ACC112 (cell line): ENCODE measurements around the gene SMURF2.
"Not testable (repeated sequence)": the region's sequence is repeated elsewhere in the genome, so short reads cannot be mapped to it uniquely, and the experiment has no call there.

Source experiments
- H2AFZ ChIP-seq: fragments of 200-600 bp; sonication (generic); one replicate; pipeline ENCODE4 v1.6.0; 2017; ENCODE audit warnings: antibody characterized with exemption, low read length; ENCODE audit not compliant: unreplicated experiment
- H3K27ac ChIP-seq: fragments of 200-600 bp; sonication (generic); 2 replicates; pipeline ENCODE4 v1.5.1; 2014; ENCODE audit warnings: low read depth, mild to moderate bottlenecking, antibody characterized with exemption, low read length, moderate library complexity
- H3K27me3 ChIP-seq: fragments of 200-600 bp; sonication (generic); 2 replicates; pipeline ENCODE4 v1.6.1; 2014; ENCODE audit warnings: mild to moderate bottlenecking, antibody characterized with exemption, low read length, moderate library complexity, mixed read lengths; ENCODE audit not compliant: insufficient read depth
- H3K36me3 ChIP-seq: fragments of 200-600 bp; sonication (generic); 2 replicates; pipeline ENCODE4 v1.6.1; 2016; ENCODE audit warnings: mild to moderate bottlenecking, antibody characterized with exemption, low read length, moderate library complexity, mixed read lengths; ENCODE audit not compliant: insufficient read depth
- H3K4me1 ChIP-seq: fragments of 200-600 bp; sonication (generic); one replicate; pipeline ENCODE4 v1.6.1; 2016; ENCODE audit warnings: low read length, mixed read lengths; ENCODE audit not compliant: insufficient read depth, unreplicated experiment, control insufficient read depth
- H3K4me3 ChIP-seq: fragments of 200-600 bp; sonication (generic); 2 replicates; pipeline ENCODE4 v1.5.1; 2014; ENCODE audit warnings: mild to moderate bottlenecking, low read depth, low read length
- H3K79me2 ChIP-seq: fragments of 200-600 bp; sonication (generic); one replicate; pipeline ENCODE4 v1.6.0; 2016; ENCODE audit warnings: low read length; ENCODE audit not compliant: control insufficient read depth, unreplicated experiment, insufficient read depth

Gene SMURF2

DNA sequence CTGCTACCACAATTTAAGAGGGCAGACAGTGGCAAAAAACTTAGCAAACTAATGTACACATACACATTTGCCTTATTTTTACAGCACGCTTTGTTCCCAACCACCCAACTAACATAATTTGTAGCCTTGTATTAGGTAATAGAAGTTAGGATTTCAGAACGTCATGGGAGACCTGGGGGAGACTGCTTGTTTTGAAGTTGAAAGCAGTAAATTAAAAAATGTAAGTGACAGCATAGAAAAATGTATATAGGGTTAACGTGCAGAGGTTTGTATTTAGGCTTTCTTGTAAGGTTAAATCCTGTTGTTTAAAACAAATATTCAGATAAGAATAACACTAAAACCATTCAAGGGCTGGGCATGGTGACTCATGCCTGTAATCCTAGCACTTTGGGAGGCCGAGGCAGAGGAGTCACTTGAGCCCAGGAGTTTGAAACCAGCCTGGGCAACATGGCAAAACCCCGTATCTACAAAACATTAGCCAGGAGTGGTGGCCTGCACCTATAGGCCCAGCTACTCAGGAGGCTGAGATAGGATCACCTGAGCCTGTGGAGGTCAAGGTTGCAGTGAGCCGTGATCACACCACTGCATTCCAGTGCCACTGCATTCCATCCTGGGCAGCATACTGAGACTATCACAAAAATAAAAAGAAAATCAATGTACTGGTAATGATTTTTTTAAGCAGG, 2.3 kb upstream of the SMURF2 start:
- H2AFZ ChIP-seq, H3K27me3 ChIP-seq, H3K4me3 ChIP-seq, H3K36me3 ChIP-seq: not testable (repeated sequence)
- peaks cover 30% of the 10 kb centered on the region for H3K79me2 ChIP-seq
- peaks cover 13% of the 10 kb centered on the region for H3K4me1 ChIP-seq
- H3K27ac ChIP-seq = peak overlapping the region; percentile 13

DNA sequence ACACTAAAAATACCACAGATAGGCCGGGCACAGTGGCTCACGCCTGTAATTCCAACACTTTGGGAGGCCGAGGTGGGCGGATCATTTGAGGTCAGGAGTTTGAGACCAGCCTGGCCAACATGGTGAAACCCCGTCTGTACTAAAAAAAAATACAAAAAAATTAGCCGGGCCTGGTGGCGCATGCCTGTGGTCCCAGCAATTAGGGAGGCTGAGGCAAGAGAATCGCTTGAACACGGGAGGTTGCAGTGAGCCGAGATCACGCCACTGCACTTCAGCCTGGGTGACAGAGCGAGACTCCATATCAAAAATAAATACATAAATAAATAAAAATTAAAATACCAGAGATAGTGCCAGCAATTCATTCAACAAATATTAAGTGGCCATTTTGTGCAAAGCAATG, 1.7 kb upstream of the SMURF2 start:
- H3K4me3 ChIP-seq, H3K27me3 ChIP-seq, H3K36me3 ChIP-seq, H2AFZ ChIP-seq: not testable (repeated sequence)
- Histone ChIP-seq H3K4me1 (peaks cover 13% of the 10 kb centered on the region), H3K79me2 (peaks cover 32% of the 10 kb centered on the region), H3K27ac (peak overlapping the region; percentile 13; the same call in 1 of the 2 replicates)

DNA sequence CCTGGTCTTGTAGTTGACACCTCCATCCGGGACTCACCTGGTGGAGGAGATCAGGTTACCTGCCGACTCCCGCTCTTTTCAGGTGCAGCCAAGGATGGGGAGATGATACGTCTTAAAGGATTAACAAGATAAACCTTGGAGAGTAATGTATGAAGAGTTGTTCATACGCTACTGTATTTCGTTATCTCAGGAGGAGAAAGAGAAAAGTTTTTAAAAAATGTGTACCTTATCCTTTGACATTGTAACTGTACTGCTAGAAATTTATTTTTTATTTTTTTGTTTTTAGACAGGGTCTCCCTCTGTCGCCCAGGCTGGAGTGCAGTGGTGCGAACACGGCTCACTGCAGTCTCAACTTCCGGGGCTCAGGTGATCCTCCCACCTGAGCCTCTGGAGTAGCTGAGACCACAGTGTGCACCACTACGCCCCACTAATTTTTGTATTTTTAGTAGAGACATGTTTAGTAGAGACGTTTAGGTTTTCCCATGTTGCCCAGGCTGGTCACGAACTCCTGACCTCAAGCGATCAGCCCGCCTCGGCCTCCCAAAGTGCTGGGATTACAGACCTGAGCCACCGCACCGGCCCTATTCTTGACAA, 764 bp upstream of the SMURF2 start:
- H3K79me2 ChIP-seq = peaks cover 41% of the 10 kb centered on the region
- H3K36me3 ChIP-seq = no peaks in the 10 kb centered on the region
- H3K27ac ChIP-seq = peak overlapping the region; percentile 27; the same call in 1 of the 2 replicates
- H2AFZ ChIP-seq = peak overlapping the region; percentile 37
- H3K4me3 ChIP-seq = peak overlapping the region; percentile 92
- H3K4me1 ChIP-seq = peaks cover 16% of the 10 kb centered on the region
- no peaks in the 10 kb centered on the region for H3K27me3 ChIP-seq

DNA sequence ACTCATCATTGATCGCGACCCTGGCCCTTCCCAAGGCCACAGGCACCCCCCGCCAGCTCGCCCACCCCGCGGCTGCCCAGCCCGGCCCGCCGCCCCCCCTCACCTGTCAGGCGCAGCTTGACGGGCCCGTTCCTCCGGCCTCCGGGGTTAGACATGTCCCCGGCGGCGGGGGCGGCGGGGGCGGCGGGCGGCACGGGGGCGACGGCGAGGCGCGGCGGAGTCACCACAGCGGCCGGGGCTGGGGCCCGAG, 456 bp downstream of the SMURF2 start:
- Histone ChIP-seq H3K4me1 (peaks cover 28% of the 10 kb centered on the region), H3K36me3 (no peaks in the 10 kb centered on the region; the same call in 1 of the 2 replicates), H3K27me3 (no peaks in the 10 kb centered on the region), H2AFZ (peak overlapping the region; percentile 61), H3K27ac (peak overlapping the region; percentile 74), H3K4me3 (peak overlapping the region; percentile 92), H3K79me2 (peaks cover 54% of the 10 kb centered on the region)

DNA sequence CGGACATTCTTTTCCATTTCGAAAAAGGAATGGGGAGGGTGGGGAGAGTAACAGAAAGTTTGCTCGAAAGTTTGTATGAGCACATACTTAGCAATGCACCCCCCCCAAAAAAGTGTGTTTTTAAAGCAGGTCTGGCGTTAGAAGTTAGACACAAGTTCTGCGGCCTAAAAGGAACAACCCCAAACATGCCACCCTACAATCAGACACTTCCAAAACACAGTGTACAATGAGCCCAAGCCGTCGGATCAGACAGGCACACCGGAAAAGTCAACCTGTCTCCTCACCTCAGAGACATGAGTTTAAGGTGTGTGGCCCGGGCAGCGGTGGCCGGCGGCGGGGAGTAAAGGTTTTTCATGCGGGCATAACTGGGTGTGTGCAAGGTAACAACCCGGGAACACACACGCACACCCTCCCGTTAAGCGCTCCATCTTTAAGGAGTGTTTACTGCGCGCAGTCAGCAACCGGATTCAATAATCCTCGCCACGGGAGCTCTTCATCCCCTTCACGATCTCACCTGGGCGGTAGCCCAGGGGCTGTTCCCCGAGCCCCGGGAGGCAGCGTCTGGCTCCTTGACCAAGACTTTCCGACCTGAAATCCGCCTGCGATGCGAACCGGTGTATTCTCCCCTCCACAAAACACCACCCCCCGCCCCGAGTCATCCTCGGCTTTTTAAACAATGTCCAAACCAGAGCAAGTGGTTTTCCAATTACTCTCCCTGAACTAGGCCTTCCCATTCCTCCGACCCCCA, 955 bp downstream of the SMURF2 start:
- H3K79me2 ChIP-seq = peaks cover 59% of the 10 kb centered on the region
- H3K27me3 ChIP-seq, H3K36me3 ChIP-seq: not testable (repeated sequence)
- H2AFZ ChIP-seq = peak overlapping the region; percentile 22
- peak overlapping the region; percentile 92 for H3K4me3 ChIP-seq
- peaks cover 33% of the 10 kb centered on the region for H3K4me1 ChIP-seq
- H3K27ac ChIP-seq = peak overlapping the region; percentile 55

DNA sequence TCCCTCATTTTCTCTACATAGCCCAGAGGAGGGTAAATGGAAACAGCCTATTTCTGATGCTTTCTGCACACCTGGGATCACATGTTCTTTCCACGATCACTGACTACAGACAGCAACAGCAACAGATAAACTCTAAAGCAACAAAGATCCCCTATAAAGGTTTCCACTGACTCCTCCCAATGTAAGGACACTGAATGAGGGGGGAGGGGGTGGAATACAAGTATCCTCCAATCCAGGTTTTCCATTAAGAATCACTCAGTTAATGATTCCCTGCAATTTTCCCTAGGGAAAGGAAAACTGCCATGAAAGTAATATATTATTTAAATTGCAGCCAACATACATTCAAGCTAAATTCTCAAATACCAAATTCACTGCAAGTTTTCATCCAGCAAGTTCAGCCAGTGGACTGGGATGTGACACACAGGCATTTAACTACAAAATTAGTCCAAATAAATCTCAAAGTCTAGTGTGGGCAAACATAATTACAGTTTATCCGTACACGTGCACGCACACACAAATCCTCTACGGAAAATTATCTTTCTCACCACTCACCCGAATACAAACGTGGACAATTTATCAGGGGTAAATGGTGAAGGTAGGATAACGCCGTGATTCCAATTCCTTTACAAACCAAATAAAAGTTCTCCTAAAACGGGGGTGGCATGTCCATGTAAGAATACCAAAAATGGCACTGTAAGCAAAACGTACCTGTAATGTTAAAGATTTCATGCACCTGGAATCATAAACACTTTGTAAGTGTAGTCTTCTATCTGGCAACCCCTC, 1.7 kb downstream of the SMURF2 start:
- H3K79me2 ChIP-seq = peaks cover 66% of the 10 kb centered on the region

DNA sequence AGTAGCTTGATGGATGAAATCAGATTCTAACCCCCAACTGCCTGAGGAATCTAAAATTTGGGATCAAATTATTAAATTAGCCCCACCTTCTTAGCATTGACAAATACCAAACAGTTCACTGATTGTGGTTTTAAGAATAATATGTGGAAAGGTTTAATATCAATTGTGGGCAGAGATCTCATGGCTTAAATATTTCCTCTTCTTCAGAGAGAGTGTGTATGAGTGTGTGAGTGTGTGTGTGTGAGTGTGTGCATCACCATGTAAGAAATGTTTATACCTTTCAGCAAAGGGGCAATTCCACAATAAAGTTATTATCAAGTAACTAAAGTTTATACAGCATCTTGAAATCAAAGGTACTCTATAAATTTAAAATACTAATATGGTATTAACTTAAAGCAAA, 3.2 kb downstream of the SMURF2 start:
- peak overlapping the region; percentile 55 for H3K27ac ChIP-seq
- H3K4me3 ChIP-seq = peak overlapping the region; percentile 92
- H3K27me3 ChIP-seq = no peaks in the 10 kb centered on the region
- peaks cover 32% of the 10 kb centered on the region for H3K4me1 ChIP-seq
- H2AFZ ChIP-seq = no peak overlapping the region
- peaks cover 80% of the 10 kb centered on the region for H3K79me2 ChIP-seq
- H3K36me3 ChIP-seq = peaks cover 11% of the 10 kb centered on the region

More for the DNA sequence above, 1.7 kb downstream of the SMURF2 start:
- not testable (repeated sequence) for H3K36me3 ChIP-seq, H2AFZ ChIP-seq, H3K27me3 ChIP-seq
- Histone ChIP-seq H3K27ac (peak overlapping the region; percentile 55), H3K4me3 (peak overlapping the region; percentile 92), H3K4me1 (peaks cover 34% of the 10 kb centered on the region)

DNA sequence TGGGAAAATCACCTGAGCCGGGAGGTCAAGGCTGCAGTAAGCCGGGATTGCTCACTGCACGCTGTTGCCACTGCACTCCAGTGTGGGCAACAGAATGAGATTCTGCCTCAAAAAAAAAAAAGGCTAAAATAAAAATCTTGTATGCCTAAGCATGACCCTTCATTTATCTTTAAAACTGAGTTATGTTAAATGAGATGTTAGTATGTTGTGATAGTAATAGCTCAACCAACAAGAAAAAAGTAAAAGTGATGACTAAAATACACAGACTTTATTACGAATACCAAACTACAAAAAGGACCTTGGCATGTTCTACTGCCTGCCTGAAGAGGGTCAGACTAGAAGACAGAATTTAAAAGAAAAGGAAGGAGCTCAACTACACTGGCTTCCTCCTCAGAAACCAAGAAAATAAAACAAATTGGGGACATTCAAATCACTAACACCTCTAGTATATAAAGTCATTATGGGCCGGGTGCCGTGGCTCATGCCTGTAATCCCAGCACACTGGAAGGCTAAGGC, 4.4 kb downstream of the SMURF2 start:
- H3K4me1 ChIP-seq = peaks cover 44% of the 10 kb centered on the region
- H2AFZ ChIP-seq = no peak overlapping the region
- H3K79me2 ChIP-seq = peaks cover 91% of the 10 kb centered on the region
- peaks cover 11% of the 10 kb centered on the region for H3K36me3 ChIP-seq
- H3K27ac ChIP-seq = peak overlapping the region; percentile 55
- no peaks in the 10 kb centered on the region for H3K27me3 ChIP-seq
- peak overlapping the region; percentile 92 for H3K4me3 ChIP-seq

DNA sequence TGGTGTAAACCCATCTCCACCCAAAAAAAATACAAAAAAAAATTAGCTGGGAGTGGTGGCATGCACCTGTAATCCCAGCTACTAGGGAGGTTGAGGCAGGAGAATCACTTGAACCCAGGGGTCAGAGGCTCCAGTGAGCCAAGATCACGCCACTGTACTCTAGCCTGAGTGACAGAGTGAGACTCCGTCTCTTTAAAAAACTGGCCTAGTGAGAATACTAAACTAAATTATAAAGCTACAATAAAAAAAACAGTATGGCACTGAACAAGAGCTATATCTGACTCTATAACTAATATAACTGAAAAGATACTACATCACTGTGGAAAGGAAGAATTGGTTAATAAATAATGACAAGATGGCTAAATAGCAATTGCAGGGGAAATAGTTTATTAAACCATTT, 6.4 kb downstream of the SMURF2 start:
- Histone ChIP-seq H3K27ac (no peak overlapping the region), H3K79me2 (peaks cover 95% of the 10 kb centered on the region), H3K4me1 (peaks cover 57% of the 10 kb centered on the region), H2AFZ (no peak overlapping the region), H3K4me3 (no peak overlapping the region), H3K36me3 (peaks cover 11% of the 10 kb centered on the region), H3K27me3 (no peaks in the 10 kb centered on the region)

DNA sequence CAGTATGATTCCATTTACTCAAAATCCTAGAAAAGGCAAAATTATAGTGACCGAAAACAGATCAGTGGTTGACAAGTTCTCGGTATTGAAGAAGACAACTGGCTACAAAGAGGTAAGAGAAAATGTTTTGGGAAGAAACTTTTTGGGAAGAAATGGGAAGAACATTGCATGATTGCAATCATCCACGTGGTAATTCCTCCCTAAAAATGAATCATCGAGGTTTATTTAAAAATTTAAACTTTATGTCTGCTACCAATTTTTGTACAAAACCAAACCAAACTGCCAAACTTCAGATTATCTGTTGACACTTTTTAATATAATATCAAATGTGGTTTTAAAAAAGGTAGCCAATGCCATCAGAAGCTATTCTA, 8.1 kb downstream of the SMURF2 start:
- H3K36me3 ChIP-seq = peaks cover 11% of the 10 kb centered on the region
- no peak overlapping the region for H2AFZ ChIP-seq
- peak overlapping the region; percentile 73 for H3K27ac ChIP-seq
- H3K4me1 ChIP-seq = peaks cover 66% of the 10 kb centered on the region
- peak overlapping the region; percentile 55 for H3K4me3 ChIP-seq
- no peaks in the 10 kb centered on the region for H3K27me3 ChIP-seq
- H3K79me2 ChIP-seq = peaks cover 97% of the 10 kb centered on the region
